Thymus (tissue), 11 donors: ENCODE results near the gene PCDHGA2. TPM values are rescaled to one million over a fixed set of nuclear protein-coding genes. Genes with fewer than 3 reads are reported as not detected.
"Not testable (repeated sequence)": the region's sequence is repeated elsewhere in the genome, so short reads cannot be mapped to it uniquely, and the experiment has no call there.

Experiments used
- DNase-seq, 9 donors: peaks; one replicate each; pipeline ENCODE4 v3.0.0-alpha.2; 2013; ENCODE audit warnings: low spot score in 9 of 9, low read depth in 6 of 9, missing footprints in 1 of 9
- H3K27ac ChIP-seq, 2 donors: one replicate each; pipeline ENCODE4 v1.5.1; 2013; ENCODE audit warnings: control low read depth in 1 of 2, low read depth in 1 of 2, low read length in 1 of 2, mild to moderate bottlenecking in 1 of 2, moderate library complexity in 1 of 2
- H3K27me3 ChIP-seq, 2 donors: one replicate each; pipeline ENCODE4 v1.5.1; 2013; ENCODE audit warnings: low read length in 1 of 2; ENCODE audit not compliant: control insufficient read depth in 2 of 2, insufficient read depth in 1 of 2
- H3K36me3 ChIP-seq, 2 donors: one replicate each; pipeline ENCODE4 v1.5.1; 2013; ENCODE audit warnings: low read length in 1 of 2, mild to moderate bottlenecking in 1 of 2, moderate library complexity in 1 of 2; ENCODE audit not compliant: control insufficient read depth in 2 of 2, insufficient read depth in 2 of 2
- H3K4me1 ChIP-seq, 2 donors: one replicate each; pipeline ENCODE4 v1.5.1; 2013; ENCODE audit warnings: low read length in 2 of 2; ENCODE audit not compliant: control insufficient read depth in 2 of 2, insufficient read depth in 2 of 2
- H3K4me3 ChIP-seq, 2 donors: one replicate each; pipeline ENCODE4 v1.5.1; 2013; ENCODE audit warnings: low read length in 2 of 2, control low read depth in 1 of 2, mild to moderate bottlenecking in 1 of 2
- H3K9me3 ChIP-seq, 2 donors: one replicate each; pipeline ENCODE4 v1.5.1; 2013; ENCODE audit warnings: low read length in 1 of 2, mild to moderate bottlenecking in 1 of 2; ENCODE audit not compliant: control insufficient read depth in 2 of 2, insufficient read depth in 1 of 2
- WGBS: extraction: QIAGEN DNeasy Blood & Tissue Kit; methylation state at CpG from one replicate; pipeline ENCODE4 v1.1.7; 2013; 5-methylcytosine and 5-hydroxymethylcytosine counted together
- polyA plus RNA-seq: library from polyadenylated mRNA; stranded (reverse); fragments of 200-250 nt; gene quantifications from one replicate; pipeline ENCODE4 v1.2.3, GENCODE V29; 2013
- total RNA-seq: library from RNA; stranded (reverse); fragments of 120-200 nt; gene quantifications from one replicate; pipeline ENCODE4 v1.2.4, GENCODE V29; 2013
- donor health status: healthy.

The PCDHGA2 gene
- total and polyA plus RNA-seq, 2 donors = 0.19 to 0.46 TPM

- Histone ChIP-seq H3K36me3 (peaks cover 4 to 9% of the 10 kb centered on the region in 2 donors), H3K27ac (peak within 1 kb of the TSS; percentile 94 to 98), H3K4me3 (peak within 1 kb of the TSS; percentile 72 to 80), H3K4me1 (peaks cover 2 to 4% of the 10 kb centered on the region in 2 donors), H3K9me3 (peaks cover 5 to 29% of the 10 kb centered on the region in 2 donors), H3K27me3 (no peaks in the 10 kb centered on the region)
- peak; percentile 85 to 97 (median 93) for DNase-seq
- 4% methylated on average over 67 of the region's 67 CpGs for WGBS
Observed at GRCh38 chr5:141320225-141321169, 18.1 kb upstream of the PCDHGA2 start, which contains the start of gene TAF7. TAF7 (minus strand) TSS chr5:141320784; CDS start chr5:141320044, 740 bp downstream.

GRCh38 chr5:141322261-141322660 is 16.3 kb upstream of the PCDHGA2 start:
- Histone ChIP-seq H3K36me3 (peaks cover 4 to 9% of the 10 kb centered on the region in 2 donors), H3K4me1 (peaks cover 2 to 4% of the 10 kb centered on the region in 2 donors), H3K4me3 (no peak overlapping the region), H3K27ac (no peak overlapping the region), H3K9me3 (peaks cover 5 to 21% of the 10 kb centered on the region in 2 donors), H3K27me3 (peaks cover 0 to 3% of the 10 kb centered on the region in 2 donors)
- 96% methylated on average over 3 of the region's 3 CpGs for WGBS
- no peak for DNase-seq

- Histone ChIP-seq H3K36me3 (no peaks in the 10 kb centered on the region), H3K27ac (no peak overlapping the region), H3K4me1 (peaks cover 0 to 2% of the 10 kb centered on the region in 2 donors), H3K27me3 (peaks cover 6 to 14% of the 10 kb centered on the region in 2 donors), H3K4me3 (peak overlapping the region; percentile 42 to 45), H3K9me3 (peaks cover 2 to 14% of the 10 kb centered on the region in 2 donors)
- DNase-seq = peak; percentile 30 to 74 (median 52)
- WGBS = 13% methylated on average over 27 of the region's 27 CpGs
Observed at GRCh38 chr5:141326088-141326854, 12.3 kb upstream of the PCDHGA2 start.

- H3K9me3 ChIP-seq = peaks cover 4 to 24% of the 10 kb centered on the region in 2 donors
- no peak overlapping the region for H3K27ac ChIP-seq
- no peak for DNase-seq
- H3K27me3 ChIP-seq = peaks cover 6 to 24% of the 10 kb centered on the region in 2 donors
- no peaks in the 10 kb centered on the region for H3K4me1 ChIP-seq
- 84% methylated on average over 8 of the region's 8 CpGs for WGBS
- H3K4me3 ChIP-seq = no peak overlapping the region
- H3K36me3 ChIP-seq = no peaks in the 10 kb centered on the region
Observed at GRCh38 chr5:141328231-141328630, 10.3 kb upstream of the PCDHGA2 start.

- Histone ChIP-seq H3K27ac (no peak within 1 kb of the TSS), H3K36me3 (no peaks in the 10 kb centered on the region), H3K9me3 (peaks cover 4 to 24% of the 10 kb centered on the region in 2 donors), H3K27me3 (peaks cover 6 to 33% of the 10 kb centered on the region in 2 donors), H3K4me3 (no peak within 1 kb of the TSS), H3K4me1 (no peaks in the 10 kb centered on the region)
- 34% methylated on average over 21 of the region's 21 CpGs for WGBS
- DNase-seq = peak in 1 of 9 donors; percentile 11
Observed at GRCh38 chr5:141330299-141331080, 8.1 kb upstream of the PCDHGA2 start, which contains the start of gene PCDHGA1. PCDHGA1 (plus strand) TSS chr5:141330514.

- 55% methylated on average over 39 of the region's 39 CpGs for WGBS
- peaks cover 4 to 24% of the 10 kb centered on the region in 2 donors for H3K9me3 ChIP-seq
- not testable (repeated sequence) for H3K27ac ChIP-seq, H3K4me3 ChIP-seq, H3K4me1 ChIP-seq, DNase-seq, H3K36me3 ChIP-seq
- peaks cover 6 to 30% of the 10 kb centered on the region in 2 donors for H3K27me3 ChIP-seq
Observed at GRCh38 chr5:141332571-141332970, 6.0 kb upstream of the PCDHGA2 start.

GRCh38 chr5:141340781-141341354 is 2.3 kb downstream of the PCDHGA2 start:
- H3K27me3 ChIP-seq = peaks cover 0 to 35% of the 10 kb centered on the region in 2 donors
- peaks cover 15 to 37% of the 10 kb centered on the region in 2 donors for H3K9me3 ChIP-seq
- H3K4me1 ChIP-seq, H3K36me3 ChIP-seq, H3K27ac ChIP-seq, H3K4me3 ChIP-seq, DNase-seq: not testable (repeated sequence)
- 72% methylated on average over 45 of the region's 45 CpGs for WGBS

GRCh38 chr5:141342773-141343172 is 4.2 kb downstream of the PCDHGA2 start:
- no peaks in the 10 kb centered on the region for H3K36me3 ChIP-seq

More at GRCh38 chr5:141342773-141343172, 4.2 kb downstream of the PCDHGA2 start:
- H3K4me3 ChIP-seq = no peak overlapping the region
- DNase-seq = no peak
- H3K27ac ChIP-seq = no peak overlapping the region
- peaks cover 0 to 35% of the 10 kb centered on the region in 2 donors for H3K27me3 ChIP-seq
- H3K9me3 ChIP-seq = peaks cover 15 to 37% of the 10 kb centered on the region in 2 donors
- no peaks in the 10 kb centered on the region for H3K4me1 ChIP-seq
- 22% methylated on average over 1 of the region's 1 CpG for WGBS
